Erythroblast (primary cell): ENCODE data around the gene CLASP1.

Experiments
- GATA1 ChIP-seq: IDR thresholded peaks from 2 replicates; pipeline ENCODE4 v1.6.1; 2011; ENCODE audit warnings: low read depth, mild to moderate bottlenecking, control low read depth, low read length, moderate library complexity
- POLR2A ChIP-seq: IDR thresholded peaks from 2 replicates; pipeline ENCODE4 v1.6.1; 2011; ENCODE audit warnings: mild to moderate bottlenecking, low read length

DNA sequence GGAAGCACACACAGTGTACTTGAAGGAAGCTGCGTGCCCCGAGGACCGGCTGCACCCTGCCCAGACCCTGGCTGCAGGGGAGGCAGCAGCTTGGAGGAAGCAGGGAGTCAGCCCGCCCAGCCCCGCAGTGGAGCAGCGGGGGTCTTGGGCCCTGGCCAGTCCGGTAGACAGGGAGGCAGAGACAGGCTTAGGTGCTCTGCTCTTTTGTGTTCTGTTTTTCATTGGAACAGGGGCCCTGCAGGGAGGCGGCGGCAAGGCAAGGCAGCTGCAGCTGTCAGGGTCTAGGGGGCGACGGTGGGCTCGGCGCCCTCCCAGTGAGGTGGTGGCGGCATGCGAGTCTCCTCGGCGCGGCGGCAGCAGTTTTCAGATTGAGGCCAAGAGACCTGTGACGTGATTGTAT, 311.0 kb downstream of the CLASP1 start:
- TF ChIP-seq POLR2A: no peak
- no peak for TF ChIP-seq GATA1
